GM12892 (cell line): ENCODE measurements around the gene PCDH17. TPM values are rescaled to one million over a fixed set of nuclear protein-coding genes. Genes with fewer than 3 reads are reported as not detected.

ENCODE experiments used
- DNase-seq: peaks from one replicate; pipeline ENCODE4 v3.0.0; 2011; ENCODE audit not compliant: insufficient read length
- FAIRE-seq: peaks from 2 replicates; lab custom pipeline; 2011; peaks lifted over from hg19 to GRCh38; lab: Jason Lieb, UNC
- POLR2A ChIP-seq: IDR thresholded peaks from 2 replicates; pipeline ENCODE4 v1.6.1; 2011; ENCODE audit warnings: low read depth, low read length, control low read depth
- POLR2AphosphoS5 ChIP-seq: IDR thresholded peaks from 2 replicates; pipeline ENCODE4 v1.6.1; 2011; ENCODE audit warnings: low read depth, low read length, control low read depth
- TAF1 ChIP-seq: IDR thresholded peaks from 2 replicates; pipeline ENCODE4 v1.6.1; 2011; ENCODE audit warnings: low read depth, mild to moderate bottlenecking, control low read depth, low read length, borderline replicate concordance
- polyA plus RNA-seq: library from polyadenylated mRNA; unstranded; fragments of >200 nt; gene quantifications from one replicate; pipeline ENCODE4 v1.2.1, GENCODE V29; 2012; ENCODE audit warnings: missing spikeins, inconsistent platforms; ENCODE audit not compliant: missing spikeins

Gene PCDH17
- polyA plus RNA-seq: not detected

DNA sequence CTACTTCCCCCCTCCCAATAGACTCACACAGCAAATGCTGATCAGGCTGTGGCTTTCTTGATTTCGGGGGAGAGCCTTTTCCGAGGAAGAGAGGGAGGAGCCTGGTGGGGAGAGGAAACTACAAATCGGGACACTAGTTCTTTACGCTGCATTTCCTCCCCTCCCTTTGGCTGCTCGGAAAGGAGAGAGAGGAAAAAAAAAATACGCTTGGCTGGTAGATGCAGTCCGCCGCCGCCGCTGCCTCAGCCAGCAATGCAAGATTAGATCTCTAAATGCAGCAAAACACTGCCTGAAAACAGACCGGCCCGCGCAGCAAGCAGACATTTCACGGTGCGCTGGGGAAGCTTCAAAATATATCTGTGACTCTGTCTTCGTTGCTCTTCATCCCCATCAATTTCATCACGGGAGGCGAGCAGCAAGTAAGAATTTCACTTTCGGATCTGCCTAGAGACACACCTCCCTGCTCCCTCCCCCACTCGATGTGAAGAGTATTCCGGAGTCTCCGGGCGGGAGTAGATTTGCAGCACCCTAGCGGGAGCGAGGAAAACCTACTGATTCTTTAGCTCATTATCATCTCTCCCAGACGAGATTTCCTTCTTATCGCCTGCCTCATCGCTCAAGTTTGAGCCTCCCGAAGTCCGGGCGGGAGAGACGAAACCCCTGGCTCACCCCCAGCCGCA is at the start of gene PCDH17:
Gene PCDH17 (plus strand): TSS at position 149 of the 680 bp plus-strand sequence. CDS start 803 bp downstream, outside the sequence.
- no peak for DNase-seq
- TF ChIP-seq TAF1: no peak
- no peak for TF ChIP-seq POLR2A
- TF ChIP-seq POLR2AphosphoS5: no peak
- no peak for FAIRE-seq

GRCh38 chr13:57582032-57582431 is 49.5 kb upstream of the PCDH17 start:
- TF ChIP-seq POLR2AphosphoS5 (no peak), TAF1 (no peak), POLR2A (no peak)
- no peak for DNase-seq
- no peak for FAIRE-seq

DNA sequence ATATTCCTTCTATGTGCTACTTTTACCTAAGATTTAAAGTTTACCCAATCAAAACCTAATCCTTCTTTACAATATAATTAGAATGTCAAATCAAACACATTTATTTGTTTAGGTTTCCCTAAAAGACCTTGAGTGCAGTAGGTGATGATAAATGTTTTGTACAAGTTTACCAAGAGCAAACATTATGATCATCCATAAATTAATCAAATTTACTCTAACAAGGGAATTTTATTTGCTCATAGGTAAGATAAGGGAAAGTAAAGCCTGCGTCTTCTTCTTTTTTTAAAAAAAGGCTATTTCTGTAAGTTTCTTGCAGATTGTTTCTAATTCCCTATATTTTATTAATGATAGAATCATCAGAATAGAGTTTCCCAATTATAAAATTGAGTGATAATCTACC is 48.0 kb upstream of the PCDH17 start:
- DNase-seq (no peak), FAIRE-seq (no peak)
- no peak for TF ChIP-seq TAF1
- TF ChIP-seq POLR2A: no peak
- TF ChIP-seq POLR2AphosphoS5: no peak

- no peak for DNase-seq
- TF ChIP-seq POLR2A (no peak), TAF1 (no peak), POLR2AphosphoS5 (no peak)
- no peak for FAIRE-seq
Measured at GRCh38 chr13:57588639-57589038, 42.9 kb upstream of the PCDH17 start.

DNA sequence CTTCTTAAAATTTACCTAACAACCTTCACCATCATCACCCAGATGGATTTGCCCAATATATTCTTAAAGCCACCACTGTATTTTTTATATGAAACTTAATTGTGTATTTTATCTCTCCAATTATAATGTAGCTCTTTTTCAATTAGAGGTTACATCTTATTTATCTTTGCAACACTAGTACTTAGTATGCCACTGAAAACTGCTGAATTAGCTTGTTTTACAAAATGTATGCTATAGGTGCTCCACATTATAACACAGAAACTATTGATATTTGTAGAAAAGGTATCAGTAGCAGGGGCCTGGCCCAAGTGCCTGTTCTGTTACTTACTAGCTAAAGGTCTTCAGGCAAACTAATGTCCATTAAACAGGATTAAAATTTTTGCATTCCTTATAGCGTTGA is 35.8 kb upstream of the PCDH17 start:
- DNase-seq (no peak), FAIRE-seq (no peak)
- TF ChIP-seq POLR2AphosphoS5 (no peak), TAF1 (no peak), POLR2A (no peak)

DNA sequence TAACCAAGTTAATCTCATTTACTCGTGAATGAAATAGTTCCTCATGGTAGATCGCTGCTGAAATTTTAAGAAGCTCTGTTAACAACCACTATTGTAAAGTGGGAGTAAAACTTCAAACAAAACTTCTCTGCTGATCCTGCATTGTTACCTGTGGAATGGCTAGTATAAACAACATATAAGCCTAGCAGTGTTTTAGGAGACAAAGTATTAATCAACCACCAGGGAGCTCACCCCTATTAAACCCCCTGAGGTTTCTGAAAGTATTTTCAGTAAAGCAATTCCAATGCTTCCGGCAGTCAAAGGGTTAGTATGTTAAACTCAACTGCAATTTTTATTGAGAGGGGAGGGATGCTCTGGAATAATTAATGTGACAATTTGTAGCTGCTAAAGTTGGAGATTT is 30.0 kb upstream of the PCDH17 start:
- TF ChIP-seq POLR2A (no peak), POLR2AphosphoS5 (no peak)
- FAIRE-seq (no peak), DNase-seq (no peak)

- DNase-seq (no peak), FAIRE-seq (no peak)
Measured at GRCh38 chr13:57604442-57604841, 27.1 kb upstream of the PCDH17 start.

GRCh38 chr13:57611969-57612368 is 19.6 kb upstream of the PCDH17 start:
- no peak for DNase-seq
- TF ChIP-seq POLR2A (no peak), POLR2AphosphoS5 (no peak), TAF1 (no peak)
- no peak for FAIRE-seq

More at GRCh38 chr13:57604442-57604841, 27.1 kb upstream of the PCDH17 start:
- TF ChIP-seq TAF1 (no peak), POLR2AphosphoS5 (no peak), POLR2A (no peak)

DNA sequence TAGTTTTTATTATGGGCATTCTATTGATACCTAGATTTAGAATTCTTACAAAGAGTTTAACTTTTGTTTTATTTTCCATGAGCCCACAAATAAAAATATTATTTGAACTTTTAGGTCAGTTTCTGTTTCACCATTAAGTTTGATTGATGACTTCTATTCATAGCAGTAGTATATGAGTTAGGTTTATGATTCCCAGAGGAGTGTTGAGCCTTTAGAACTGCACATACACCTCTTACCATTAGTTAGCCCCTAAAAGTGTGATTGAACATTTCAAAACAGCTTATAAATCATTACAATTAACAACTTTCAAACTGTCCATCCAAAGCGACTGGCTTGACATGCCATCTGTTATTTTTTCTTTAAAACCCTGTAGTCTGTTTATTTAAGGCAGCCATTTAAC is 19.0 kb upstream of the PCDH17 start:
- DNase-seq (no peak), FAIRE-seq (no peak)
- no peak for TF ChIP-seq POLR2A
- TF ChIP-seq POLR2AphosphoS5: no peak
- TF ChIP-seq TAF1: no peak

DNA sequence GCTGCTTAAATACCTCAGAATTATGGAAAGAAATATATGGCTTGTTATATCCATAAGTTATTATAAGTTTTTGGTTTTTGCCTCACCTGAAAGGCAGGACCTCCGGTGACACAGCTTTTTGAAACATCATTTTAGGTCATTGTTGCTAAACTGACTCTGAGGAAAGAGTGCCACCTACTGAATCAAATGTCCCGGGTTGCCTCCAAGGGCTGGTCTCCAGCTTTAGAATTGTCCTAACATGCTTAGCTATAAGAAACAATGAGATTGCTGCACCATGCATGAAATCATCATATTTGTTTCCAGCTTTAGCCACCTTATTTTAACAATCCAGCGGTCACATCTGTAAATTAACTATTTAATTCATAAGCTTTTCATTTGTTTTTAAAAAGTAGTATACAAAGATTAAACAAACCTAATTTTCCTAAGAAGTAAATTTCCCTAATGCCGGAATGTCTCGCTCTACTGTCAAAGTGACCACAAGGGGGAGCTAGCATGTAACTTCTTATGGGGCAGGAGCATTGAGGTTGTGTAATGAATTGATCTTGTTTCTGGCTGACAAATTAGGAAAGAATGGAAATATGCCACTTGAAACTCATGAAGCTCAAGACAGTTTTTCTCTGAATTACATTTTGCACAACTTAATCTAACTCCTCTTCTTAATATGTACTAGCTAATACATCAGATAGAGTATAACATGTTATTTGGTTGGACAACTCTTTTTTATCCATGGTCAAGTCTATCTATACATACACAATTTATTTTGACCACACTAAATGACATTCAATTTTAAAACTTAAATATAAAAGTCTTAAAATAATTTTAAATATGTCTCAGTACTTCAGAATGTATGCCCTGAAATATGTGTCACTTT is 6.7 kb upstream of the PCDH17 start:
- peak; percentile 38 for FAIRE-seq
- no peak for DNase-seq

GRCh38 chr13:57627663-57628062 is 3.9 kb upstream of the PCDH17 start:
- no peak for TF ChIP-seq TAF1
- TF ChIP-seq POLR2AphosphoS5: no peak
- TF ChIP-seq POLR2A: no peak
- FAIRE-seq (no peak), DNase-seq (no peak)

More for the DNA sequence above, 6.7 kb upstream of the PCDH17 start:
- TF ChIP-seq POLR2AphosphoS5: no peak
- TF ChIP-seq POLR2A: no peak
- TF ChIP-seq TAF1: no peak

DNA sequence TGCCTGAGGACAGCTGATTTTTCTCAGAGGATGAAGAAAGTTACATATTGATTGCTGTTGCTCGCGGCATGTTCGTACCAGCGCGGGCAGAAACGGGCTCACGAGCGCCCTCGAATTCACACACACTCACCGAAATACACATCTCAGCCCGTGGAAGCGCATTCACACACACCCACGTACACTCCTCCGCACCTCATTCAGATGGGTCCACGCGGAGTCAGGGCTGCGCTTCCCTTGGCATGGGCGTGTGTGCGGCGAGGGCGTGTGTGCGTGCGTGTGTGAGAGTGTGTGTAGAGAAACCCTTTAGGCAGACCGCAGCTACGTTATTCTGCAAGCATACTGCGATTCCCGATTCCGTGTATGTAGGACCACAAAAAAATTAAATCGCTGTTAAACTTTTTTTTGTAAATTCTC is 2.1 kb upstream of the PCDH17 start:
- no peak for FAIRE-seq
- TF ChIP-seq TAF1 (no peak), POLR2A (no peak), POLR2AphosphoS5 (no peak)
- no peak for DNase-seq
